Fibroblast of pulmonary artery (primary cell): ENCODE data around the gene ZNF431.
"Not testable (repeated sequence)": the region's sequence is repeated elsewhere in the genome, so short reads cannot be mapped to it uniquely, and the experiment has no call there.

ENCODE experiments used
- DNase-seq: peaks from one replicate; pipeline ENCODE4 v3.0.0-alpha.2; 2010; ENCODE audit warnings: low read depth
- H3K4me3 ChIP-seq: replicated peaks from 2 replicates; pipeline ENCODE4 v1.5.1; 2011; ENCODE audit warnings: low read depth, mild to moderate bottlenecking, control low read depth, low read length, moderate library complexity
- TF ChIP-seq, protein P1 (sequence below): IDR thresholded peaks from 2 replicates; pipeline ENCODE4 v1.5.1; 2011; ENCODE audit warnings: mild to moderate bottlenecking, control low read depth, low read length, inconsistent platforms; ENCODE audit errors: missing control alignments

ZNF431 gene

DNA sequence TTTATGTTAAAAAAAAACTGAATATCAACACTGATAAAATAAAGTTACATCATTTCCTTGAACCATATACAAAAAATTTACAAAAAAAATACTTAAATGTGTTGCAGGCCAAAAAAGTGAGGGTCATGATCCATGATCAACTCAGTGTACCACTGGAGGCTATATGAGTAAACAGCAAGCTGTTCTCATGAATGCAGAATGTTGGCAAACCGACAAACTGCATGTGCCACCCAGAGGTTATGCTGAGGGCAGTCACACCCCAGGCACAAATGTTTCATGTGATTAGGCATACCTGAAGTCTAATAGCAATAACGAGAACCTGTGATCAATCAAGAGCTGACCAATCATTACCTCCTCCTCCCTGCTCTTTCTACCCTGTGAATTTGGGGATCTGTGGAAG is 91.9 kb downstream of the ZNF431 start:
- TF ChIP-seq, protein P1, sequence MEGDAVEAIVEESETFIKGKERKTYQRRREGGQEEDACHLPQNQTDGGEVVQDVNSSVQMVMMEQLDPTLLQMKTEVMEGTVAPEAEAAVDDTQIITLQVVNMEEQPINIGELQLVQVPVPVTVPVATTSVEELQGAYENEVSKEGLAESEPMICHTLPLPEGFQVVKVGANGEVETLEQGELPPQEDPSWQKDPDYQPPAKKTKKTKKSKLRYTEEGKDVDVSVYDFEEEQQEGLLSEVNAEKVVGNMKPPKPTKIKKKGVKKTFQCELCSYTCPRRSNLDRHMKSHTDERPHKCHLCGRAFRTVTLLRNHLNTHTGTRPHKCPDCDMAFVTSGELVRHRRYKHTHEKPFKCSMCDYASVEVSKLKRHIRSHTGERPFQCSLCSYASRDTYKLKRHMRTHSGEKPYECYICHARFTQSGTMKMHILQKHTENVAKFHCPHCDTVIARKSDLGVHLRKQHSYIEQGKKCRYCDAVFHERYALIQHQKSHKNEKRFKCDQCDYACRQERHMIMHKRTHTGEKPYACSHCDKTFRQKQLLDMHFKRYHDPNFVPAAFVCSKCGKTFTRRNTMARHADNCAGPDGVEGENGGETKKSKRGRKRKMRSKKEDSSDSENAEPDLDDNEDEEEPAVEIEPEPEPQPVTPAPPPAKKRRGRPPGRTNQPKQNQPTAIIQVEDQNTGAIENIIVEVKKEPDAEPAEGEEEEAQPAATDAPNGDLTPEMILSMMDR = no peak
- DNase-seq = no peak

DNA sequence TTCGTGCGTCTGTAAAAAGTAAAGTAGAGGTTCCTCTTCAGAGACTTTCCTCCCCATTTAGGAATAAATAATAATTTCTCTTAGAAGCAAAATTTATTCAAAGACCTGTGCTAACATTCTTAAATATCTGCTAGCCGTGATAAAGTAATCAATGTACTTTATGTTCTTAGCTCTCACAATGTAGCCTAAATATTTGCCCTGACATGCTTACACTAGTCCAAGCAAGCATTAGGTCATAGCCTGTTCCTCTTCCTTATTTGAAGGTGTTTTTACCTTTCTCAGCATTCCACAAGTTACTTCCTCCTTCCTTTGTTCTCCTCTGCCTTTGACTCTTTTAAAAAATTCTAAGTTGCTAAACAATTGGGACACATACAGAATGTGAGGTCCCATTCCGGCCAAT is 94.9 kb downstream of the ZNF431 start:
- not testable (repeated sequence) for H3K4me3 ChIP-seq, DNase-seq

More for the DNA sequence above, 91.9 kb downstream of the ZNF431 start:
- no peak overlapping the region for H3K4me3 ChIP-seq

DNA sequence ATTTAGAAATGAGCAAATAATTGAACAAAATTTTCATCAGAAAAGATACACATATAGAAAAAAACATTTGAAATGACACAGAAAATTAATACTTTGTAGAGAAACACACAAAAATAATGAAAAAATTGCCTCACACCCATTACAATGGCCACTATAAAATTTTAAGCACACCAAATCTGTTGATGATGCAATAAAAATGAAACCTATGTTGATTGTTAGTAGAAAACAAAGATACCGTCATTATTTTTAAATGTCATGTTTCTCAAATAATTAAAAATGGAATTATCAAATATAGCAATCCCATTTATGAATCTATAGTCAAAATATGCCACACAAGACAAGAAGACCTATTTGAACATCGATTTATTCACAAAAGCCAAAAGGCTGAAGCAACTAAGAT is 96.8 kb downstream of the ZNF431 start:
- no peak overlapping the region for H3K4me3 ChIP-seq
- TF ChIP-seq, protein P1 = no peak
- no peak for DNase-seq
